Mesendoderm (in vitro differentiated cells): ENCODE data around the gene METAP1. TPM values are rescaled to one million over a fixed set of nuclear protein-coding genes. Genes with fewer than 3 reads are reported as not detected.

Experiments
- DNase-seq: peaks from one replicate; pipeline ENCODE4 v3.0.0; 2013
- H2AK5ac ChIP-seq: 2 replicates; pipeline ENCODE4 v1.6.1; 2013; ENCODE audit warnings: low read length, inconsistent platforms
- H2BK120ac ChIP-seq: 2 replicates; pipeline ENCODE4 v1.6.1; 2013; ENCODE audit warnings: low read depth, mild to moderate bottlenecking, low read length, moderate library complexity, mixed read lengths
- H2BK15ac ChIP-seq: replicated peaks from 2 replicates; pipeline ENCODE4 v1.6.1; 2013; ENCODE audit warnings: low read depth, mild to moderate bottlenecking, moderate library complexity
- H2BK5ac ChIP-seq: 2 replicates; pipeline ENCODE4 v1.6.1; 2013; ENCODE audit warnings: low read length, inconsistent platforms
- H3K18ac ChIP-seq: 2 replicates; pipeline ENCODE4 v1.6.1; 2013; ENCODE audit warnings: mild to moderate bottlenecking, low read length, mixed read lengths
- H3K23ac ChIP-seq: one replicate; pipeline ENCODE4 v1.6.1; 2013; ENCODE audit warnings: low read length
- H3K27ac ChIP-seq: 2 replicates; pipeline ENCODE4 v1.5.1; 2013; ENCODE audit warnings: low read depth, mild to moderate bottlenecking, inconsistent platforms, low read length, moderate library complexity
- H3K27me3 ChIP-seq: 2 replicates; pipeline ENCODE4 v1.6.1; 2013; ENCODE audit warnings: low read length, control low read depth, mild to moderate bottlenecking, inconsistent platforms; ENCODE audit not compliant: insufficient read depth, poor library complexity
- H3K36me3 ChIP-seq: 2 replicates; pipeline ENCODE4 v1.6.1; 2013; ENCODE audit warnings: low read length, inconsistent platforms; ENCODE audit not compliant: control insufficient read depth, insufficient read depth
- H3K4ac ChIP-seq: one replicate; pipeline ENCODE4 v1.6.1; 2013; ENCODE audit warnings: low read depth, mild to moderate bottlenecking, low read length, moderate library complexity
- H3K4me1 ChIP-seq: 2 replicates; pipeline ENCODE4 v1.6.1; 2013; ENCODE audit warnings: low read depth, low read length, inconsistent platforms; ENCODE audit not compliant: control insufficient read depth
- H3K4me2 ChIP-seq: 2 replicates; pipeline ENCODE4 v1.6.1; 2013; ENCODE audit warnings: low read length
- H3K4me3 ChIP-seq: 2 replicates; pipeline ENCODE4 v1.5.1; 2013; ENCODE audit warnings: mild to moderate bottlenecking, low read length
- H3K56ac ChIP-seq: one replicate; pipeline ENCODE4 v1.6.1; 2013; ENCODE audit warnings: low read length
- H3K79me1 ChIP-seq: 2 replicates; pipeline ENCODE4 v1.6.1; 2013; ENCODE audit warnings: low read length, inconsistent platforms
- H3K79me2 ChIP-seq: 2 replicates; pipeline ENCODE4 v1.6.1; 2013; ENCODE audit warnings: mild to moderate bottlenecking, low read length; ENCODE audit not compliant: control insufficient read depth, insufficient read depth
- H3K9ac ChIP-seq: 2 replicates; pipeline ENCODE4 v1.6.1; 2013; ENCODE audit warnings: low read length, inconsistent platforms
- H4K5ac ChIP-seq: one replicate; pipeline ENCODE4 v1.6.1; 2013; ENCODE audit warnings: low read length
- H4K8ac ChIP-seq: one replicate; pipeline ENCODE4 v1.6.1; 2013; ENCODE audit warnings: low read depth, mild to moderate bottlenecking, control low read depth, low read length, moderate library complexity
- WGBS: extraction: QIAGEN DNeasy Blood & Tissue Kit; methylation state at CpG from one replicate; pipeline ENCODE4 v1.1.7; 2013; ENCODE audit warnings: low lambda C conversion rate, missing lambda C conversion rate; ENCODE audit not compliant: insufficient coverage; ENCODE audit errors: extremely low coverage; 5-methylcytosine and 5-hydroxymethylcytosine counted together
- polyA plus RNA-seq, 2 experiments: library from polyadenylated mRNA; stranded (reverse); fragments of 200-250 nt; gene quantifications; one replicate each; pipeline ENCODE4 v1.2.3, GENCODE V29; 2013

The METAP1 gene
- polyA plus RNA-seq (2013, experiment 1 of 2) = 55.6 TPM
- 55.1 TPM for polyA plus RNA-seq (2013, experiment 2 of 2)

GRCh38 chr4:98995183-98996055 lies at the start of gene METAP1:
TSS of gene METAP1 (plus strand) at chr4:98995721. CDS start at chr4:98995754, 33 bp downstream.
- H3K4me3 ChIP-seq = peak within 1 kb of the TSS; percentile 91
- H3K79me1 ChIP-seq = no peaks in the 10 kb centered on the region
- peak within 1 kb of the TSS; percentile 95 for H3K56ac ChIP-seq
- no peak within 1 kb of the TSS for H2AK5ac ChIP-seq
- H3K27me3 ChIP-seq = no peaks in the 10 kb centered on the region
- H3K4ac ChIP-seq = peak within 1 kb of the TSS; percentile 58
- WGBS = no CpG with 5 or more reads among the region's 94 CpGs
- peak within 1 kb of the TSS; percentile 82 for H3K9ac ChIP-seq
- no peak within 1 kb of the TSS for H4K8ac ChIP-seq
- peak within 1 kb of the TSS; percentile 49 for H2BK5ac ChIP-seq
- H3K23ac ChIP-seq = peak within 1 kb of the TSS; percentile 26
- no peaks in the 10 kb centered on the region for H3K36me3 ChIP-seq
- H3K79me2 ChIP-seq = peaks cover 37% of the 10 kb centered on the region
- no peak within 1 kb of the TSS for H2BK15ac ChIP-seq
- peak; percentile 98 for DNase-seq
- H2BK120ac ChIP-seq = no peak within 1 kb of the TSS
- H3K18ac ChIP-seq = peak within 1 kb of the TSS; percentile 63
- H3K4me1 ChIP-seq = no peaks in the 10 kb centered on the region
- H3K27ac ChIP-seq = peak within 1 kb of the TSS; percentile 69
- H4K5ac ChIP-seq = no peak within 1 kb of the TSS
- peak within 1 kb of the TSS; percentile 60 for H3K4me2 ChIP-seq

GRCh38 chr4:98946359-98946758 lies 49.2 kb upstream of the METAP1 start:
- no peak overlapping the region for H2BK120ac ChIP-seq
- no peak overlapping the region for H3K27ac ChIP-seq
- no peak overlapping the region for H3K9ac ChIP-seq
- H3K4me2 ChIP-seq = no peak overlapping the region
- H3K4me3 ChIP-seq = no peak overlapping the region
- no peak overlapping the region for H2BK5ac ChIP-seq
- H3K79me1 ChIP-seq = no peaks in the 10 kb centered on the region
- H3K4ac ChIP-seq = no peak overlapping the region
- H3K36me3 ChIP-seq = no peaks in the 10 kb centered on the region
- no peaks in the 10 kb centered on the region for H3K4me1 ChIP-seq
- whole genome bisulfite sequencing = no CpG with 5 or more reads among the region's 1 CpG
- H3K27me3 ChIP-seq = no peaks in the 10 kb centered on the region
- DNase-seq = no peak
- H2BK15ac ChIP-seq = no peak overlapping the region
- H4K8ac ChIP-seq = no peak overlapping the region
- H3K79me2 ChIP-seq = no peaks in the 10 kb centered on the region
- no peak overlapping the region for H3K23ac ChIP-seq
- no peak overlapping the region for H2AK5ac ChIP-seq
- no peak overlapping the region for H3K56ac ChIP-seq
- H4K5ac ChIP-seq = no peak overlapping the region
- H3K18ac ChIP-seq = no peak overlapping the region

DNA sequence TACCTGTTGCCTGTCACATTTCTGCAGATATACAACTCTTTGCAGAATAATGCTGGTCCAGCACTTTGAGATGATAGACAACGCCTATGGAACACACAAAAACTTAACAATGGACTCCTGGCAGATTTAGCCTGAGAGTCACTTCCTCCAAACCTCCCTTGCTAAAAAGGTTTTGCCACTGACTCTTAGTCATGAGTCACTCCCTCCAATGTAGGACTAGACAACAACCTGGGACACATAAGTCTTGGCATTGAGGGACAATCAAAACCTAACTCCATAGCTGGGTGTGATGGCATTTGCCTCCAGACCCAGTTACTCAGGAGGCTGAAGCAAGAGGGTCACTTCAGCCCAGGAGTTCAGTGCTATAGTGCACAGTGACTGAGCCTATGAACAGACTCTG lies 44.6 kb upstream of the METAP1 start:
- no peak for DNase-seq
- H2BK120ac ChIP-seq = no peak overlapping the region
- H3K79me2 ChIP-seq = no peaks in the 10 kb centered on the region
- H3K79me1 ChIP-seq = no peaks in the 10 kb centered on the region
- no peak overlapping the region for H4K8ac ChIP-seq
- H3K27me3 ChIP-seq = no peaks in the 10 kb centered on the region
- no peak overlapping the region for H3K18ac ChIP-seq
- H3K4me3 ChIP-seq = no peak overlapping the region
- no peak overlapping the region for H3K23ac ChIP-seq
- H3K4me2 ChIP-seq = no peak overlapping the region
- H3K36me3 ChIP-seq = no peaks in the 10 kb centered on the region
- no peak overlapping the region for H2BK5ac ChIP-seq
- no peaks in the 10 kb centered on the region for H3K4me1 ChIP-seq
- H2BK15ac ChIP-seq = no peak overlapping the region
- H3K56ac ChIP-seq = no peak overlapping the region
- H4K5ac ChIP-seq = no peak overlapping the region
- no peak overlapping the region for H3K4ac ChIP-seq
- H3K27ac ChIP-seq = no peak overlapping the region
- no CpG with 5 or more reads among the region's 1 CpG for WGBS
- no peak overlapping the region for H3K9ac ChIP-seq
- no peak overlapping the region for H2AK5ac ChIP-seq

DNA sequence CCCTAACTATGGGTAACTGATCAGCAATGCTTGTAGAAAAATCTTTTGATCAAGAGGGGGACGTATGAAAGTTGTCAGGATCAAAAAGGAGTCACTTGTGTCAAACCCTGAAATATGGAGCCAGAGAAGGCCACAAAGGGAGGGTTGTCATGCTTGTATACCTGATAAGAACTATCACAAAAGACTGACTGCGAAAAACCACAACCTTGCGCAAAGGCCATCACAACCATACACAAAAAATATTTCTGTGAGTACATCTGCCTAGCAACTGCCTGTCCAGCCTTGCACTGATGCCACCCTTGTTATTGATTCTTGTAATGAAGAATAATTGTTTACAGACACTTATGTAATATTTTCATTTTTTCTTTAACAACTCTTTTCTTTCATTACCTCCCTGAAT lies 43.8 kb upstream of the METAP1 start:
- Histone ChIP-seq H3K27ac (no peak overlapping the region), H3K56ac (no peak overlapping the region), H2BK120ac (no peak overlapping the region), H2BK5ac (no peak overlapping the region), H3K4me2 (no peak overlapping the region), H3K23ac (no peak overlapping the region), H3K4me3 (no peak overlapping the region), H3K18ac (no peak overlapping the region), H3K36me3 (no peaks in the 10 kb centered on the region), H3K4me1 (no peaks in the 10 kb centered on the region), H3K79me2 (no peaks in the 10 kb centered on the region), H2BK15ac (no peak overlapping the region), H3K79me1 (no peaks in the 10 kb centered on the region), H3K27me3 (no peaks in the 10 kb centered on the region), H4K5ac (no peak overlapping the region), H3K9ac (no peak overlapping the region), H3K4ac (no peak overlapping the region), H4K8ac (no peak overlapping the region), H2AK5ac (no peak overlapping the region)
- DNase-seq = no peak
- no CpG with 5 or more reads among the region's 3 CpGs for WGBS

- no peak overlapping the region for H4K8ac ChIP-seq
- H3K27ac ChIP-seq = no peak overlapping the region
- H3K18ac ChIP-seq = no peak overlapping the region
- no peaks in the 10 kb centered on the region for H3K36me3 ChIP-seq
- no peak overlapping the region for H2AK5ac ChIP-seq
- no peaks in the 10 kb centered on the region for H3K27me3 ChIP-seq
- no peak overlapping the region for H2BK15ac ChIP-seq
- H2BK120ac ChIP-seq = no peak overlapping the region
- H3K79me2 ChIP-seq = no peaks in the 10 kb centered on the region
- no peak overlapping the region for H2BK5ac ChIP-seq
- no peak overlapping the region for H3K4me3 ChIP-seq
- no peak overlapping the region for H3K23ac ChIP-seq
- no peak overlapping the region for H3K56ac ChIP-seq
- H3K4me1 ChIP-seq = no peaks in the 10 kb centered on the region
- H3K79me1 ChIP-seq = no peaks in the 10 kb centered on the region
- DNase-seq = no peak
- H3K4me2 ChIP-seq = no peak overlapping the region
- H4K5ac ChIP-seq = no peak overlapping the region
- no CpG with 5 or more reads among the region's 6 CpGs for WGBS
- no peak overlapping the region for H3K4ac ChIP-seq
- H3K9ac ChIP-seq = no peak overlapping the region
Observed at GRCh38 chr4:98955229-98955628, 40.3 kb upstream of the METAP1 start.
